ENCODE results near the gene ZNF625.
A peak's percentile ranks its signal among the peaks of the same experiment; 100 is the strongest.

ZNF625 gene

GRCh38 chr19:12156223-12157058, at the start of gene ZNF625:
TSS of gene ZNF625 (minus strand) at chr19:12156734. CDS start at chr19:12156558, 176 bp downstream.
- no peak for DNase-seq

GRCh38 chr19:12205296-12205695, 48.8 kb upstream of the ZNF625 start:
- DNase-seq: no peak

- no peak for DNase-seq
Measured at GRCh38 chr19:12202250-12202649, 45.7 kb upstream of the ZNF625 start.

- DNase-seq: no peak
Measured at GRCh38 chr19:12199757-12200419, 43.4 kb upstream of the ZNF625 start.

- no peak for DNase-seq
Measured at GRCh38 chr19:12198136-12198535, 41.6 kb upstream of the ZNF625 start.

GRCh38 chr19:12194827-12195731, 38.5 kb upstream of the ZNF625 start:
- no peak for DNase-seq

GRCh38 chr19:12187625-12188024, 31.1 kb upstream of the ZNF625 start:
- no peak for DNase-seq

GRCh38 chr19:12180377-12180776, 23.8 kb upstream of the ZNF625 start:
- no peak for DNase-seq

GRCh38 chr19:12166626-12167025, 10.1 kb upstream of the ZNF625 start:
- no peak for DNase-seq

- no peak for DNase-seq
Measured at GRCh38 chr19:12163826-12164225, 7.3 kb upstream of the ZNF625 start.

GRCh38 chr19:12162882-12163806, 6.6 kb upstream of the ZNF625 start, which contains the start of gene ZNF136:
TSS of gene ZNF136 (plus strand) at chr19:12163096. CDS start at chr19:12163204, 108 bp downstream.
- DNase-seq: peak; percentile 92

- no peak for DNase-seq
Measured at GRCh38 chr19:12162513-12162881, 6.0 kb upstream of the ZNF625 start.

- no peak for DNase-seq
Measured at GRCh38 chr19:12159773-12160414, 3.4 kb upstream of the ZNF625 start.

- DNase-seq: no peak
Measured at GRCh38 chr19:12155324-12155860, 1.1 kb downstream of the ZNF625 start.

- DNase-seq: no peak
Measured at GRCh38 chr19:12145348-12145747, 11.2 kb downstream of the ZNF625 start.

- no peak for DNase-seq
Measured at GRCh38 chr19:12141405-12141736, 15.2 kb downstream of the ZNF625 start.

- peak; percentile 82 for DNase-seq
Measured at GRCh38 chr19:12140545-12141404, 15.8 kb downstream of the ZNF625 start.

GRCh38 chr19:12139885-12140544, 16.5 kb downstream of the ZNF625 start, which contains the start of gene ZNF20:
TSS of gene ZNF20 (minus strand) at chr19:12140350. CDS start at chr19:12140182, 168 bp downstream.
- peak; percentile 88 for DNase-seq

GRCh38 chr19:12139269-12139668, 17.3 kb downstream of the ZNF625 start:
- no peak for DNase-seq

Data from DMS153 (cell line).